ENCODE data around the gene TRAIP.

- TF ChIP-seq, protein P1, sequence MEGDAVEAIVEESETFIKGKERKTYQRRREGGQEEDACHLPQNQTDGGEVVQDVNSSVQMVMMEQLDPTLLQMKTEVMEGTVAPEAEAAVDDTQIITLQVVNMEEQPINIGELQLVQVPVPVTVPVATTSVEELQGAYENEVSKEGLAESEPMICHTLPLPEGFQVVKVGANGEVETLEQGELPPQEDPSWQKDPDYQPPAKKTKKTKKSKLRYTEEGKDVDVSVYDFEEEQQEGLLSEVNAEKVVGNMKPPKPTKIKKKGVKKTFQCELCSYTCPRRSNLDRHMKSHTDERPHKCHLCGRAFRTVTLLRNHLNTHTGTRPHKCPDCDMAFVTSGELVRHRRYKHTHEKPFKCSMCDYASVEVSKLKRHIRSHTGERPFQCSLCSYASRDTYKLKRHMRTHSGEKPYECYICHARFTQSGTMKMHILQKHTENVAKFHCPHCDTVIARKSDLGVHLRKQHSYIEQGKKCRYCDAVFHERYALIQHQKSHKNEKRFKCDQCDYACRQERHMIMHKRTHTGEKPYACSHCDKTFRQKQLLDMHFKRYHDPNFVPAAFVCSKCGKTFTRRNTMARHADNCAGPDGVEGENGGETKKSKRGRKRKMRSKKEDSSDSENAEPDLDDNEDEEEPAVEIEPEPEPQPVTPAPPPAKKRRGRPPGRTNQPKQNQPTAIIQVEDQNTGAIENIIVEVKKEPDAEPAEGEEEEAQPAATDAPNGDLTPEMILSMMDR (IDR thresholded peaks at IDR 0.05; ENCODE audit: low read depth, low read length), result no peak
- TF ChIP-seq EZH2phosphoT487 (IDR thresholded peaks at IDR 0.05; ENCODE audit: low read depth), result no peak
Measured at GRCh38 chr3:49804141-49805041, 52.0 kb downstream of the TRAIP start.
